HG03439 (cell line): ENCODE data around the gene OR51A4.
"Not testable (repeated sequence)": the region's sequence is repeated elsewhere in the genome, so short reads cannot be mapped to it uniquely, and the experiment has no call there.

Source experiments
- ATAC-seq: cut with Tn5 transposase; IDR thresholded peaks from one replicate; pipeline ENCODE4 v1.9.1; 2021; ENCODE audit warnings: mild to moderate bottlenecking, moderate library complexity; ENCODE audit not compliant: unreplicated experiment

OR51A4 gene

GRCh38 chr11:4947505-4947904, at the start of gene OR51A4:
TSS of gene OR51A4 (minus strand) at chr11:4947605. CDS start at chr11:4947100, 505 bp downstream.
- ATAC-seq, result no peak

- no peak for ATAC-seq
These were observed 47.1 kb upstream of the OR51A4 start, which contains the start of gene OR51L1 for GRCh38 chr11:4994551-4994950. TSS of gene OR51L1 (plus strand) at chr11:4994851. CDS start at chr11:4998983, 4,132 bp downstream.

- no peak for ATAC-seq
These were observed 43.7 kb upstream of the OR51A4 start for GRCh38 chr11:4991060-4991459.

- no peak for ATAC-seq
These were observed 36.4 kb upstream of the OR51A4 start for GRCh38 chr11:4983841-4984240.

- ATAC-seq, result no peak
These were observed 35.3 kb upstream of the OR51A4 start for GRCh38 chr11:4982678-4983077.

- no peak for ATAC-seq
These were observed 31.6 kb upstream of the OR51A4 start for GRCh38 chr11:4979036-4979435.

GRCh38 chr11:4975436-4975835, 28.0 kb upstream of the OR51A4 start:
- no peak for ATAC-seq

GRCh38 chr11:4962816-4963215, 15.4 kb upstream of the OR51A4 start:
- no peak for ATAC-seq

GRCh38 chr11:4960877-4961276, 13.5 kb upstream of the OR51A4 start:
- no peak for ATAC-seq

- no peak for ATAC-seq
These were observed 10.0 kb upstream of the OR51A4 start for GRCh38 chr11:4957396-4957795.

GRCh38 chr11:4955613-4956012, 8.2 kb upstream of the OR51A4 start, which contains the start of gene OR51A2:
TSS of gene OR51A2 (minus strand) at chr11:4955713. CDS start at chr11:4955713, 0 bp downstream.
- not testable (repeated sequence) for ATAC-seq

- no peak for ATAC-seq
These were observed 10.7 kb downstream of the OR51A4 start for GRCh38 chr11:4936745-4937144.

- ATAC-seq, result no peak
These were observed 14.7 kb downstream of the OR51A4 start for GRCh38 chr11:4932751-4933150.

- no peak for ATAC-seq
These were observed 20.8 kb downstream of the OR51A4 start for GRCh38 chr11:4926608-4927007.

- ATAC-seq, result no peak
These were observed 23.2 kb downstream of the OR51A4 start, which contains the start of gene OR51G1 for GRCh38 chr11:4924239-4924638. TSS of gene OR51G1 (minus strand) at chr11:4924339. CDS start at chr11:4924339, 0 bp downstream.

- ATAC-seq, result no peak
These were observed 25.1 kb downstream of the OR51A4 start for GRCh38 chr11:4922304-4922703.

GRCh38 chr11:4921796-4922195, 25.6 kb downstream of the OR51A4 start:
- ATAC-seq, result no peak

- no peak for ATAC-seq
These were observed 28.2 kb downstream of the OR51A4 start, which contains the start of gene OR51G2 for GRCh38 chr11:4919250-4919649. TSS of gene OR51G2 (minus strand) at chr11:4919350. CDS start at chr11:4915663, 3,687 bp downstream.

- ATAC-seq, result no peak
These were observed 30.8 kb downstream of the OR51A4 start for GRCh38 chr11:4916581-4916980.

GRCh38 chr11:4903484-4903883, 43.9 kb downstream of the OR51A4 start, which contains the start of gene OR51A7:
TSS of gene OR51A7 (plus strand) at chr11:4903783. CDS start at chr11:4907370, 3,587 bp downstream.
- ATAC-seq, result no peak
